ENCODE measurements around the gene B9D1. TPM values are rescaled to one million over a fixed set of nuclear protein-coding genes. Genes with fewer than 3 reads are reported as not detected.
A peak's percentile ranks its signal among the peaks of the same experiment; 100 is the strongest.

Gene B9D1
- total and polyA plus RNA-seq, 9 of the 15 experiments (the other 6 are each of a cell fraction or from before 2014, with no cell fraction given) = 8.9 to 28.0 (median 17.9) TPM

DNA sequence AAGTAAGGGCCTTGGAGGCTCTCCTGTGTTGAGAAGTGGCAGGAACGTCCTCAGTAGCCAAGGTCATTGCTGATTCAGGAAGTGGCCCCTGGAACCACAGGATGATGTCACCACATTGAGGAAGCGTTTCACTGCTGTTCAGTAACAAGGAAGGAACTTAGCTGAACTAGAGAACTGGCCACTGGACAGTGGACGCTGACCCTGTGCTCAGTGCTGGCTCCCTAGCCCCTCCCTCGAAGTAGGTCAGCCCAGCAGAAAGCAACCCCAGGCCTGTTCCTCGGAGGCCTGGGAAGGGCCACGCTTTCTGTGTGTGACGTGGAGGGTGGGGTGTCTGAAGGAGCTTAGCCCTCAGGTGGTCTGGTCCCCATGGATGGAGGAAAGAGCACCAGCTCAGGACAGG is 58.3 kb downstream of the B9D1 start (continued):
- TF ChIP-seq NFXL1 (CRISPR knock-in tag; IDR thresholded peaks at IDR 0.05) = no peak
- 0 out of 2 replicates have a peak, but pooled peaks have one; percentile 3 for TF ChIP-seq ZNF707 (CRISPR knock-in tag; conservative IDR thresholded peaks at IDR 0.05)
- peak; percentile 99 for TF ChIP-seq ESRRA (IDR thresholded peaks at IDR 0.05; ENCODE audit: borderline replicate concordance, low read depth)
- TF ChIP-seq ZNF175 (CRISPR knock-in tag; IDR thresholded peaks at IDR 0.05; ENCODE audit: low read depth) = peak; percentile 26; the same call in 1 of the 2 replicates
- TF ChIP-seq LEF1 (IDR thresholded peaks at IDR 0.05) = peak; percentile 64; the same call in 1 of the 2 replicates
- TF ChIP-seq ZNF583 (CRISPR knock-in tag; IDR thresholded peaks at IDR 0.05) = no peak
- TF ChIP-seq ARID1B (IDR thresholded peaks at IDR 0.05) = peak; percentile 23; the same call in 1 of the 2 replicates
- TF ChIP-seq CTCFL (IDR thresholded peaks at IDR 0.05; ENCODE audit: borderline replicate concordance, insufficient read depth, low read depth, low read length, poor library complexity, severe bottlenecking) = no peak
- peak; percentile 49; the same call in 1 of the 2 replicates for TF ChIP-seq DPF2 (IDR thresholded peaks at IDR 0.05)
- no peak for TF ChIP-seq TEAD4 (IDR thresholded peaks at IDR 0.05; ENCODE audit: low read length)
- TF ChIP-seq TEAD4 (CRISPR knock-in tag; IDR thresholded peaks at IDR 0.05; ENCODE audit: borderline replicate concordance) = no peak
- peak; percentile 9 for TF ChIP-seq ZNF592 (IDR thresholded peaks at IDR 0.05)
- no peak for TF ChIP-seq ZMIZ1 (IDR thresholded peaks at IDR 0.05; ENCODE audit: low read depth in 2 of 2, low read length in 2 of 2)
- no peak for TF ChIP-seq ZNF41 (CRISPR knock-in tag; conservative IDR thresholded peaks at IDR 0.05)
- TF ChIP-seq RAD21 (CRISPR knock-in tag; conservative IDR thresholded peaks at IDR 0.05 in 1 of 2, IDR thresholded peaks at IDR 0.05 in 1 of 2) = no peak
- no peak for TF ChIP-seq CSDE1 (IDR thresholded peaks at IDR 0.05)
- no peak for TF ChIP-seq CBX2 (IDR thresholded peaks at IDR 0.05; ENCODE audit: insufficient read depth, low read length, poor library complexity, severe bottlenecking)
- TF ChIP-seq HNRNPLL (IDR thresholded peaks at IDR 0.05; ENCODE audit: low read depth, low read length, poor library complexity, severe bottlenecking) = no peak
- TF ChIP-seq ZNF57 (CRISPR knock-in tag; IDR thresholded peaks at IDR 0.05) = no peak

All from K562 (cell line).